HG03060 (cell line): ENCODE measurements around the gene EMC6.

Experiments
- ATAC-seq: cut with Tn5 transposase; IDR thresholded peaks from one replicate; pipeline ENCODE4 v1.9.1; 2021; ENCODE audit warnings: low read depth, moderate number of reproducible peaks; ENCODE audit not compliant: unreplicated experiment

The EMC6 gene

GRCh38 chr17:3655766-3656165 is 12.8 kb upstream of the EMC6 start:
- ATAC-seq, result no peak

- ATAC-seq, result no peak
Measured at GRCh38 chr17:3656353-3656752, 12.3 kb upstream of the EMC6 start.

- ATAC-seq, result no peak
Measured at GRCh38 chr17:3656755-3657587, 11.6 kb upstream of the EMC6 start.

- no peak for ATAC-seq
Measured at GRCh38 chr17:3657588-3657869, 11.1 kb upstream of the EMC6 start.

GRCh38 chr17:3657874-3658783 is 10.5 kb upstream of the EMC6 start:
- ATAC-seq, result no peak

- ATAC-seq, result no peak
Measured at GRCh38 chr17:3658784-3659449, 9.7 kb upstream of the EMC6 start.

GRCh38 chr17:3659541-3660111 is 9.0 kb upstream of the EMC6 start:
- no peak for ATAC-seq

GRCh38 chr17:3660311-3660891 is 8.2 kb upstream of the EMC6 start:
- no peak for ATAC-seq

GRCh38 chr17:3663102-3664011 is 5.3 kb upstream of the EMC6 start:
- ATAC-seq, result no peak

GRCh38 chr17:3665834-3666233 is 2.8 kb upstream of the EMC6 start:
- no peak for ATAC-seq

- ATAC-seq, result no peak
Measured at GRCh38 chr17:3666516-3666915, 2.1 kb upstream of the EMC6 start.

- peak; percentile 6 for ATAC-seq
Measured at GRCh38 chr17:3667366-3668278, 990 bp upstream of the EMC6 start.

- no peak for ATAC-seq
Measured at GRCh38 chr17:3669085-3669347, 404 bp downstream of the EMC6 start.

GRCh38 chr17:3669548-3669947 is 936 bp downstream of the EMC6 start:
- ATAC-seq, result no peak

- no peak for ATAC-seq
Measured at GRCh38 chr17:3672571-3672970, 4.0 kb downstream of the EMC6 start.

- no peak for ATAC-seq
Measured at GRCh38 chr17:3675886-3676285, 7.3 kb downstream of the EMC6 start.

- ATAC-seq, result no peak
Measured at GRCh38 chr17:3678095-3678820, 9.6 kb downstream of the EMC6 start.
